GM21390 (cell line): ENCODE data around the gene TGFBR1.

Source experiments
- ATAC-seq: cut with Tn5 transposase; IDR thresholded peaks from one replicate; pipeline ENCODE4 v1.9.1; 2021; ENCODE audit not compliant: unreplicated experiment

The TGFBR1 gene

DNA sequence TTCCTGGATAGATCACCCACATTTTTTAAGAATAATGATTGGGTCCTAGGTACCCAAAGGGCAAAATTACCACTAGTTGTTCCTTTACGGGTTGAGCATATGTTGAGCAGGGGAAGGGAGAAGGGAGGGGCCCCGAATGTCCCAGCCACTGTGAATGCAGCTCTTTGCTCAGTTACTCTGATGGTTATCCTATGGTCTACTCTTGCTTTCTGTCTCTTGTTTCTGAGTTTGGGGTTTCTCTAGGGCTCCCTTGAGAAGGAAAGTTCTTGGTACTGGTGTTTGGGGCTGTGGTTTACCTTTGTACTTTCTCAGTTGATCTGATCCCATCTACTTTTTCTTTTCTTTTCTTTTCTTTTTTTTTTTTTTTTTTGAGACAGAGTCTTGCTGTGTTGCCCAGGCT is 61.2 kb downstream of the TGFBR1 start:
- no peak for ATAC-seq

GRCh38 chr9:99167119-99167518 is 62.2 kb downstream of the TGFBR1 start:
- no peak for ATAC-seq

DNA sequence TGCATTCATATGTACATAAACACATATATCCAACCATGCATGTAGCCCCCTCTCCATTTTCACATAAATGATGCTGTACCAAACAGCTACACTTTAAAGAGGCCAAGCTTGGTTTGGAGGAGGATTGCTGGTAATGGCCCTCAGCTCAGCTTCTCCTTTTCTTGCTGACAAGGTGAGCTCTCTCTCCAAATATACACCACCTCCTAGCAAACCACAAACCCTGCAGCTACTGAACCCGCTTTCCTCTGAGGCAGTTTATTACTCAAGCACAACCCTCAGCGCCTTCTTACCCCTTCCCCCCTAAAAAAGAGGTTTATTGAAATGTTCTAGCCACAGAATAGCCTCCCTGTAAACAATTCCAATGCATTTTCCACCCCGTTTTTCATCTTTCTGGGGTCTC is 62.8 kb downstream of the TGFBR1 start:
- ATAC-seq, result no peak

GRCh38 chr9:99169086-99169485 is 64.2 kb downstream of the TGFBR1 start:
- ATAC-seq, result no peak

GRCh38 chr9:99169982-99170761 is 65.3 kb downstream of the TGFBR1 start:
- ATAC-seq, result no peak

GRCh38 chr9:99171225-99172123 is 66.6 kb downstream of the TGFBR1 start:
- no peak for ATAC-seq

DNA sequence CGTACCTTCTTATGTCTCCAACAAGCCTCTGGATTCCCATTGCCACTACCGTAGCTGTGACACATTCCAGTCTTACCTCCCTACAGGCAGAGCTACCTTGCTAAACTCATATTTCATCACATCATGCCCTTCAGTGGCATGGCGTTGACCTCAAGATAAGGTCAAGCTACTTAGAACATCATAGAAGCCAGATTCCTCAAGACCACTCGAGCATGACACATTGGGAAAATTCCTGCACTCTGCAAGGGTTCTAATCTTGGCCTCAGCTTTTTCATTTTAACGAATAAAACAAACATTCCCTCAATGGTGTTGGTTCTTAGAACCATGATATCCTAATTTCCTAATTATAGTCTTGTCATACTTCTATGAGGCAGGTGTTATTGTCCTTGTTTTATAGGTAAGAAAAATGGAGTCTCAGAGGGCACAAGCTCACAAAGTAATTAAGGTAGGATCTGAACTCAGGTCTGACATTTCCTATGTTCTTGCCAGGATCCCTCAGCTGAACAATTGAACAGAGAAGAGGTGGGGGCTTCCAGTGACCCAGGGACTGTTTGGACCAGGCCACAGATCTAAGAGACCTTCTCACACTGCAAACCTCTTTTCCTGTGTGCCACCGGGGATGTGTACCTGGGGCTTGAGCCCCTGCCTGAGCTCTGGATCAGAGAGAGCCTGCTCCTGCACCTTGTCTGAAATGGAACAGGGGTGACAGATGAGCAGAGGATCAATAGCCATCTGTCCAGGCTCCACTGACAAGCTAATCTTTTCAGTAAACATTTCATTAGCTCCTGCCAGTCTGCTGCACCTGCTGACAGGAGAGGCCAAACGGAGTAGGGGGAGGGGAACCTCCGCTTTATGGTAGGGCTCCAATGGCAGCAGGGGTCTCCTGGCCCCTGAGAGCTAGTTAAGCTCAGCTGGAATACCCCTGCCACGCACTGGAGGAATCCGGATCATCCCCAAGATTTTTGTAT is 67.5 kb downstream of the TGFBR1 start:
- no peak for ATAC-seq

DNA sequence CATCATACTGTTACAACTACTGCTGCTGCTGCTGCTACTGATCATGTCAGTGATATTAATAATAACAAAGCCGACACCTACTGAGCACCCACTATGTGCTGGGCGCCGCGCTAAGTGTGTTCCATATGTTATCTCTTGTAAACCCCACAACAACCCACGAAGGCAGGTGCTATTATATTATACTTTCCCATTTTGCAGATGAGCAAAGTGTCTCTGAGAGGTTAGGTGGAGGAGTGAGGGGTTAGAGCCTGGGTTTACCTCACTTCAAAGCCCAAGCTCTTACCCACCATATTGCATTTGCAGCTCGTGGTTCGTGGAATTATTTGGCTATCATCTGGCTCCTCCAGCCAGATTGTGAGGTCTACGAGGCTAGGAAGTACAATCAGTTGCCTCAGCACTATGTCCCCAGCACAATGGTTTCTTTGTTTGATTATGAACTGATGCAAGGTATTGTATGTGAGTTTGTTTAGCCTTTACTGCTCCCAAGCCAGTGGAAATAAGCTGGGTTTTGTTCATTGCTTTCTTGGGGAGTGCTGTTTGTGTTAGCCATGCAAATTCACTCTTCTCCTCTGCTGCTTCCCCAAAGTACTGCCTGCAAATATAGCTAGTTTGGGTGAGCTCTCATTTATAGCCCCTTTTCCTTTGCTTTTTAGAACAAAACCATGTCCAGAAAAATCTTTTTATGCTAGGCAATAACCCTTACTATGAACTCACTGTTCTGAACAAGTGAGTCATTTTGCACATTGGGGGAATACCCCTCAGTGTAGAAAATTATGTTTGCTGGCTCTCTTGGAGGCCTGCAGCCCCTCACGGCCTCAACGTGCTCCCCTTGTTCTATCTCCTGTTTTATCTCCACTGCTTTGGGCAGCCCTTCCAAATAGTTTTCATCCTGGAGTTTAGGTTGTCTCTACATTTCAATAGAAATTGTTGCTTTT is 68.9 kb downstream of the TGFBR1 start:
- ATAC-seq, result no peak

DNA sequence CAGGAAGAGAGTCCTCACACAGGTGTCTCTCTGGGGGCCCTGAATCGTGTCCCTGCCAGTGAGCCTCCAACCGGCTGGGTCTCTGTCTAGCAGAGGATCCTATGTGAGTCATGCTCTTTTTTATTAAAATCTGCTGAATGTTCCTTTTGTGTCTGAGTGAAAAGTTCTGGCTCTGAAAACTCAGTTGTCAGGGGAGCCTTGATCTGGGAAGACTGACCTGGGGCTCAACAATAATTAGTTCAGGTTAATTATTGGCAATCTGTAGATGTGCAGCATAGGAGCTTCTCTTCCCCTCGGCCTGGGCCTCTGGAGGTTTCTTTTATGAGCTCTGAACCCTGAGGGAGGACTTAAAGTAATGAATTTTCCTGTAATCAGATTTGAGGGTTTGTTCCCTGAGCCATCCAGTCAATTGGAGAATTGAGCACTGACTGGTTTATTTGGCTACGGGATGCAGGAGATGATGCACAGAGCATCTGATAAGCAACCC is 71.7 kb downstream of the TGFBR1 start:
- no peak for ATAC-seq

GRCh38 chr9:99177576-99178366 is 72.9 kb downstream of the TGFBR1 start:
- ATAC-seq, result no peak

DNA sequence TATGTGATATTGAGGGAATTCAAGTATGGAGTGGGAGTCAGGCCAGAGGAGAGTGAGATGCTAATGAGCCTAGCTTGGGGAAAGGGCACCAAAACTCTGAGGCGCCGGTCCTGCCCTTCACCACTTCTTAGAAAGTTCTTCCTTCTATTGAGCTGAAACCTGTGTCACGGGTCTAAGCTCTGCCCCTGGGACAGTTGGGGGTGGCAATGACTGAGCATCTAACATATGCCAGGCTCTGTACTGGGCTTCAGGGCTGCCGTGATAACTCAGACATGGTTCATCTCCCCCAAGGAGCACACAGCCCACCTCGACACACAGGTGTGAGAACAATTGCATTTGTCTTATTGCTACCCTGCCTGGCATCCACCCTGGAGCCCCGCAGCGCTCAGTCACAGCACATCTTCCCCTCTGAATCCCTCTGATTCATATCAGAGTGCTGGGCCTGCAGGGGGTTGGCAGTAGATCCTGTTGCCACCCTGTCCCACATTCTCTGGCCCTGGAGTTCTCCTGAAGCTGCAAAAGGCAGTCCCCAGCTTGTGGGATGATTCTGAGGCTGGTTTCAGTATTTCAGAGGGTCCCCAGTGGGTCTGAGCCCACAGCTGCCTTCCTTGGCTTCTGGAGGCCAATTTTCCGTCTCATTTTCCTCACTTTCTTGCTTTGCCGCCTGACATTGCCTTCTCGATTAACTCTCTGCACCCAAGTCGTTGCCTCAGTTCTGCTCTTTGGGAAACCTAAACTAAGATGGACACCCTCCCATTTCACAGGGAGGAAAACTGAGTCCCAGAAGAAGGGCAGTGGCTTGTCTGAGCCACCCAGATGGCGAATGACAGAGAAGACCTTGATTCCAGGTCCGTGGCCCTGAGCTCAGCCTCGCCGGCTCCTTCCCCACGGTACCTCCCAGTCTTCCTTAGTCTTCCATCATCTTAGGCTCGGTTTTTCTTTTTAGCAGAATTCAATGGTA is 74.3 kb downstream of the TGFBR1 start:
- ATAC-seq, result no peak

DNA sequence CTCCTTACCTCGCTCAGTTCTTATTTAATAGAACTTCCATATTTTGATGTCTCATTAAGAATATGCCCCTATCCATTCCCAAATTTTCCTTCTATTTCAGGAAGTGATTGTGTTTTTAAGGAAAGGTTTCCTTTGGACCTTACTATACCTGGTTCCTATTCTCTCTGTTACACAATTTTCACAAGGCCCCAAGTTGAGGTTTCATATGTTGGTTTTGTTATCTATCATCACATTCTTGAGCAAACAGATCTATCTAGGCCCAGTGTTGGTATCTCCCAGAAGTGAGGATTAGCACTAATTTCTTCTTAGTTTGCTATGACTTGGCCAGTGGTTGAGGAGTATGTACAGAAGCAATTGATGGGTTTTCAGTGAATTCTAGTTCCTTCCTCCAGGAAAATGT is 75.3 kb downstream of the TGFBR1 start:
- no peak for ATAC-seq

DNA sequence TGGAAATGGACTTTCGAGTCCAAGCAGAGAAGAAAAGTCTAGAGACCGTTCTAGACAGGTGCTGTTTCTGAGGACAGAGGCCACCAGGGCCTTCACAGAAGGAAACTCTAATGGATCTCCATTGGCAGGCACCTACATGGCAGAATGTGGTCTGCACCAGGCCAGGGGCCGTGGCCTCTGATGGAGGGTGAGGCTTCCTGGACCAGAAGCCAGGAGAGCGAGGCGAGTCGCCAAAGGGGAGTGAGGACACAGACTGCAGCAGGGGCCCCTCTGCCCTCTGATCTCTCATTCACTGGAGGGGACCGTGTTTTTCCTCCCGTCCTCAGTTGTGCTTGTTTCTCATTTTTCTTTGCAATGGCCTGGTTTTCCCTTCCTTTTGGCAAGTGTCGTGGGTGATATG is 75.7 kb downstream of the TGFBR1 start:
- no peak for ATAC-seq

DNA sequence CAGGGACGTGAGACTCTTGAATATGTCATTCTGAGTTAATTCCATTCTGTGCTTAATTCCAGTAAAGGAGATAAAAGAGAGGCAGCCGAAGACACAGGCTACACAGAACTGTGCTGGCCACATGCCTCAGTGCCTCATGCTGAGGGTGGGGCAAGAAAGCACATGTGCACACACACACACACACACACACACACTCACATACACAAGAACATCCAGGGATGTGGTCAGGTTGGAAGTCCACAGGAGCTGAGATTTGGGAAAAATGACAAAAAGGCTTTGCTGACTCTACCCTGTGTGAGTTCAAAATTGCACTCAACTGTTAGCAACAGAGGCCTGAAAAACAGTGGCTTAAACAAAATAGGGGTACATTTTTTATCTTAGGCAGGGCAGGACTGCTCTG is 76.3 kb downstream of the TGFBR1 start:
- ATAC-seq, result no peak

- no peak for ATAC-seq
Measured at GRCh38 chr9:99181621-99182020, 76.7 kb downstream of the TGFBR1 start.

DNA sequence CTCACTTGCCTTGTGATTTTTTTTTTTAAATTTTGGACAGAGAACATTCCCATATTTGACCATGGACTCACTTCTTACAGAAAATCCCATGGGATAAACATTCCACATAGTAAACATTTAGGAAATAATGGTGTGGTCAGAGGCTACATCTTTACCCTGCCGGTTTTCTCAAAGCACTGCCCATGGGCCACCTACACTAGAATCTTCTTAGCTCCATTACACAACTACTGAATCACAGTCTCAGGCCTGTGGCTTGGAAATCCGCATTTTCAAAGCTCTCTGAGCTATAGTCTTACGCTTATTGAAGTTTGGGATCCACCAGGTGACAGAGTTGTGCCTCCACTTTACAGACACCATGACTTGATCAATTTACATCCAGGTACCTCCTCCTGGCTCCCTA is 77.4 kb downstream of the TGFBR1 start:
- no peak for ATAC-seq

DNA sequence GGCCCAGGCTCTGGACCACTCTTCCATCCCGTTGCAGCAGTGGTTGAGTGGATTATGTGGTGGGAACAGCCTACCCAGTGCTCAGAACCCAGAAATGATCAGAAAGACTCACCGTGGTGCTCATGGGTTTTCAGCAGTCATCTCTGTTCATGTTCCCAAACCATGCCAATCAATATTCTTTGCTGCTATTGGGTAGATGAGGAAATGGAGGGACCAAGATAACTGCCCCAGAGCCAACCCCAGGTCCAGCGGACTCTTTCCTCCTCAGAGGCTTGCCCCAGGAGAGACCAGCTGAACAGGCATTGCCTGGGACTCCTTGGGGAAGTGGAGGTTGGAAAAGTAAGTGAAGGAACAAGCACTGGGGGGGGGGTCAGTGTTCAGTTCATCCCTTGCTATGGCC is 78.7 kb downstream of the TGFBR1 start:
- no peak for ATAC-seq

DNA sequence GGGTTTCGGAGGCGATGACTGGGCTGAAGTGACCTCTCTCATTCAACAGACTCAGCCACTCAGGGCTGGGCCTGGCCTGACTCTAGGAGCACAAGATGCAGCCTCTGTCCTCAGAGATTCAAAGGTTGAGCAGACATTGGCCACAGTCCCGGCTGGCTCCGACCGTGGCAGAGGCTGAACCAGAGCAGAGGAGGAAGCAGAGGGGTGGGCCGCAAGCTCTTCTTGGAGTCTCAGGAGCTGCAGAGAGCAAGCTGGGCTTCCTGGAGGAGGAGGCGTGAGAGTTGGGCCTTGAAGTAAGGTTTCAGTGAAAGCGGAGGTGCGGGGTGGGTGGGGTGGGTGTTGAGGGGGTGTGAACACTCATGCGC is 79.2 kb downstream of the TGFBR1 start:
- peak; percentile 2 for ATAC-seq
